ENCODE data around the gene CHST3.

GRCh38 chr10:72062382-72062781, 98.2 kb downstream of the CHST3 start:
- TF ChIP-seq POLR2A (IDR thresholded peaks at IDR 0.05) (no peak), CTCF (IDR thresholded peaks at IDR 0.05) (no peak), EP300 (IDR thresholded peaks at IDR 0.05) (no peak)

Measured in tibial nerve (tissue), 4 donors.